C4-2B (cell line): ENCODE results near the gene FAM181A.

Experiments used
- ZFX ChIP-seq: fragments of 450-650 bp; IDR thresholded peaks from 2 replicates; pipeline ENCODE4 v1.6.1; 2017
- TF ChIP-seq, protein P1 (sequence below): fragments of 450-650 bp; conservative IDR thresholded peaks from 2 replicates; pipeline ENCODE4 v1.5.1; 2017; ENCODE audit warnings: mild to moderate bottlenecking

DNA sequence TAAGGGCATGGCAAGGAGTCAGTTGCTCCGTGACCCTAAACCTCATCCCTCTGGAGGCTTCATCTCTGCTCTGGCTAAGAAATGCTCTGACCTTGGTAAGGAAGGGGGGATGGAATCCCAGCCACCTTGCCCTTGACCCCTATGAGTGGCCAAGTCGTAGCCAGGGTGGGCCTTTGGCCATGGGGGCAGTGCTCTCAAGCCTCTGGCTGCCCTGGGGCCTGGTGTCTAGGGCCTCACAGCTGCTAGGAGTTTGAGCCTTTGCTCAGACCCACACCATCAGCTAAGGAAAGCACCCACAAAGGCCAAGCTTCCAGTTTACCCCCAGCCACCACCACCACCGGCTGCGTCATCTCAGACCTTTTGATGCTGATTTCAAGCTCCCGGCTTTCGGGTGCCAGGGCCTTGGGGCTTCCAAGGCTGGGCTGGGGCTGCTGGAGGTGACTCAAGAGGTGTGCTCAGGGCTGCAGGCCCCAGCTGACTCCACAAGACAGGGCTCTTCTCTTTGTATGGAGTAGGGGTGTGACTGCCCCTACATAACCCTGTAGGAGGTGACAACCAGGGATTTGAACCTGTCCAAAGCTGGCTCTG, 45.6 kb downstream of the FAM181A start:
- TF ChIP-seq, protein P1, sequence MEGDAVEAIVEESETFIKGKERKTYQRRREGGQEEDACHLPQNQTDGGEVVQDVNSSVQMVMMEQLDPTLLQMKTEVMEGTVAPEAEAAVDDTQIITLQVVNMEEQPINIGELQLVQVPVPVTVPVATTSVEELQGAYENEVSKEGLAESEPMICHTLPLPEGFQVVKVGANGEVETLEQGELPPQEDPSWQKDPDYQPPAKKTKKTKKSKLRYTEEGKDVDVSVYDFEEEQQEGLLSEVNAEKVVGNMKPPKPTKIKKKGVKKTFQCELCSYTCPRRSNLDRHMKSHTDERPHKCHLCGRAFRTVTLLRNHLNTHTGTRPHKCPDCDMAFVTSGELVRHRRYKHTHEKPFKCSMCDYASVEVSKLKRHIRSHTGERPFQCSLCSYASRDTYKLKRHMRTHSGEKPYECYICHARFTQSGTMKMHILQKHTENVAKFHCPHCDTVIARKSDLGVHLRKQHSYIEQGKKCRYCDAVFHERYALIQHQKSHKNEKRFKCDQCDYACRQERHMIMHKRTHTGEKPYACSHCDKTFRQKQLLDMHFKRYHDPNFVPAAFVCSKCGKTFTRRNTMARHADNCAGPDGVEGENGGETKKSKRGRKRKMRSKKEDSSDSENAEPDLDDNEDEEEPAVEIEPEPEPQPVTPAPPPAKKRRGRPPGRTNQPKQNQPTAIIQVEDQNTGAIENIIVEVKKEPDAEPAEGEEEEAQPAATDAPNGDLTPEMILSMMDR = no peak
- TF ChIP-seq ZFX = no peak
